GM12891 (cell line): ENCODE data around the gene MYL3.
"Not testable (repeated sequence)": the region's sequence is repeated elsewhere in the genome, so short reads cannot be mapped to it uniquely, and the experiment has no call there.

ENCODE experiments used
- DNase-seq: peaks from one replicate; pipeline ENCODE4 v3.0.0; 2011; ENCODE audit warnings: low spot score; ENCODE audit not compliant: insufficient read length
- FAIRE-seq: peaks from 2 replicates; lab custom pipeline; 2011; peaks lifted over from hg19 to GRCh38; lab: Jason Lieb, UNC
- PAX5 ChIP-seq: IDR thresholded peaks from 2 replicates; pipeline ENCODE4 v1.6.1; 2011; ENCODE audit warnings: low read length, moderate library complexity, mild to moderate bottlenecking; ENCODE audit not compliant: insufficient read depth, severe bottlenecking
- POLR2A ChIP-seq: IDR thresholded peaks from 2 replicates; pipeline ENCODE4 v1.6.1; 2011; ENCODE audit warnings: low read depth, low read length, control low read depth
- POLR2AphosphoS5 ChIP-seq: IDR thresholded peaks from 2 replicates; pipeline ENCODE4 v1.6.1; 2011; ENCODE audit warnings: low read depth, low read length, control low read depth
- POU2F2 ChIP-seq: IDR thresholded peaks from 2 replicates; pipeline ENCODE4 v1.6.1; 2011; ENCODE audit warnings: low read depth, mild to moderate bottlenecking, control low read depth, low read length, moderate library complexity
- SPI1 ChIP-seq: IDR thresholded peaks from 2 replicates; pipeline ENCODE4 v1.6.1; 2011; ENCODE audit warnings: low read depth, low read length, control low read depth
- TAF1 ChIP-seq: IDR thresholded peaks from 2 replicates; pipeline ENCODE4 v1.6.1; 2011; ENCODE audit warnings: low read depth, low read length, control low read depth

Gene MYL3

GRCh38 chr3:46830801-46831200 lies 32.4 kb downstream of the MYL3 start:
- FAIRE-seq = no peak
- no peak for DNase-seq
- TF ChIP-seq TAF1 (no peak), SPI1 (no peak), POU2F2 (no peak), PAX5 (no peak), POLR2AphosphoS5 (no peak), POLR2A (no peak)

GRCh38 chr3:46829699-46830208 lies 33.5 kb downstream of the MYL3 start:
- DNase-seq (peak; percentile 42), FAIRE-seq (peak; percentile 57)
- TF ChIP-seq SPI1 (0 out of 2 replicates have a peak, but pooled peaks have one; percentile 4), POLR2AphosphoS5 (no peak)

- FAIRE-seq (no peak), DNase-seq (no peak)
- TF ChIP-seq TAF1 (no peak), POLR2AphosphoS5 (no peak), PAX5 (no peak), SPI1 (no peak), POU2F2 (no peak), POLR2A (no peak)
Observed at GRCh38 chr3:46825450-46825849, 37.8 kb downstream of the MYL3 start.

- no peak for TF ChIP-seq PAX5
- TF ChIP-seq POU2F2 = no peak
- no peak for TF ChIP-seq TAF1
- TF ChIP-seq POLR2A = no peak
- no peak for TF ChIP-seq POLR2AphosphoS5
- no peak for TF ChIP-seq SPI1
- no peak for FAIRE-seq
- DNase-seq = no peak
Observed at GRCh38 chr3:46824211-46824970, 38.9 kb downstream of the MYL3 start.

- not testable (repeated sequence) for FAIRE-seq, DNase-seq
Observed at GRCh38 chr3:46823314-46823713, 39.9 kb downstream of the MYL3 start.

- no peak for FAIRE-seq
- DNase-seq = no peak
- TF ChIP-seq PAX5 (no peak), POLR2A (no peak), TAF1 (no peak), SPI1 (no peak), POLR2AphosphoS5 (no peak), POU2F2 (no peak)
Observed at GRCh38 chr3:46821553-46821952, 41.7 kb downstream of the MYL3 start.

- FAIRE-seq (no peak), DNase-seq (no peak)
- TF ChIP-seq SPI1 (no peak), PAX5 (no peak), POU2F2 (no peak), POLR2AphosphoS5 (no peak), POLR2A (no peak), TAF1 (no peak)
Observed at GRCh38 chr3:46820852-46821251, 42.4 kb downstream of the MYL3 start.

GRCh38 chr3:46812237-46812791 lies 50.9 kb downstream of the MYL3 start:
- TF ChIP-seq POLR2AphosphoS5 (no peak), TAF1 (no peak), SPI1 (no peak), POLR2A (no peak), PAX5 (no peak), POU2F2 (no peak)
- FAIRE-seq (no peak), DNase-seq (no peak)

- no peak for FAIRE-seq
- TF ChIP-seq POU2F2 (no peak), PAX5 (no peak), POLR2A (no peak), TAF1 (no peak), SPI1 (no peak), POLR2AphosphoS5 (no peak)
- DNase-seq = no peak
Observed at GRCh38 chr3:46811615-46812236, 51.5 kb downstream of the MYL3 start.

GRCh38 chr3:46808766-46809165 lies 54.5 kb downstream of the MYL3 start:
- FAIRE-seq = not testable (repeated sequence)

More at GRCh38 chr3:46808766-46809165, 54.5 kb downstream of the MYL3 start:
- DNase-seq = not testable (repeated sequence)
